ENCODE data around the gene SUMF1.
"Not testable (repeated sequence)": the region's sequence is repeated elsewhere in the genome, so short reads cannot be mapped to it uniquely, and the experiment has no call there.

SUMF1 gene

GRCh38 chr3:4338751-4339150 is 128.3 kb downstream of the SUMF1 start:
- no peak for DNase-seq (ENCODE audit: low read depth)

GRCh38 chr3:4336850-4337546 is 130.1 kb downstream of the SUMF1 start:
- no peak for DNase-seq (ENCODE audit: low read depth)

- no peak for DNase-seq (ENCODE audit: low read depth)
Observed at GRCh38 chr3:4335840-4336562, 131.1 kb downstream of the SUMF1 start.

- DNase-seq (ENCODE audit: low read depth) = no peak
Observed at GRCh38 chr3:4334548-4334947, 132.5 kb downstream of the SUMF1 start.

GRCh38 chr3:4332991-4333390 is 134.1 kb downstream of the SUMF1 start:
- no peak for DNase-seq (ENCODE audit: low read depth)

- no peak for DNase-seq (ENCODE audit: low read depth)
Observed at GRCh38 chr3:4332574-4332973, 134.5 kb downstream of the SUMF1 start.

- DNase-seq (ENCODE audit: low read depth) = no peak
Observed at GRCh38 chr3:4332111-4332510, 135.0 kb downstream of the SUMF1 start.

- not testable (repeated sequence) for DNase-seq (ENCODE audit: low read depth)
Observed at GRCh38 chr3:4329806-4330205, 137.3 kb downstream of the SUMF1 start.

GRCh38 chr3:4326868-4327267 is 140.2 kb downstream of the SUMF1 start:
- no peak for DNase-seq (ENCODE audit: low read depth)

GRCh38 chr3:4323246-4324027 is 143.6 kb downstream of the SUMF1 start:
- no peak for DNase-seq (ENCODE audit: low read depth)

- DNase-seq (ENCODE audit: low read depth) = no peak
Observed at GRCh38 chr3:4322635-4323034, 144.4 kb downstream of the SUMF1 start.

GRCh38 chr3:4321732-4322131 is 145.3 kb downstream of the SUMF1 start:
- DNase-seq (ENCODE audit: low read depth) = no peak

GRCh38 chr3:4320096-4320911 is 146.8 kb downstream of the SUMF1 start:
- DNase-seq (ENCODE audit: low read depth) = no peak

- DNase-seq (ENCODE audit: low read depth) = no peak
Observed at GRCh38 chr3:4314688-4315087, 152.4 kb downstream of the SUMF1 start.

- DNase-seq (ENCODE audit: low read depth) = no peak
Observed at GRCh38 chr3:4313606-4314293, 153.3 kb downstream of the SUMF1 start.

GRCh38 chr3:4311496-4311895 is 155.6 kb downstream of the SUMF1 start:
- DNase-seq (ENCODE audit: low read depth) = no peak

Measured in stimulated activated CD8-positive, alpha-beta memory T cell treated with anti-CD3 and anti-CD28 coated beads, Interleukin-7, amount 100 ng/mL, for 24 hours (primary cell).